Measurements from ENCODE around the gene AOC2. TPM values are rescaled to one million over a fixed set of nuclear protein-coding genes. Genes with fewer than 3 reads are reported as not detected.

The AOC2 gene
- total and polyA plus RNA-seq, 2 of the 13 experiments (the other 11 are each of a cell fraction or from before 2014, with no cell fraction given), result 1.2 to 3.3 TPM

- no peak for TF ChIP-seq ZNF646 (CRISPR knock-in tag; IDR thresholded peaks at IDR 0.05)
- TF ChIP-seq ZFP37 (CRISPR knock-in tag; IDR thresholded peaks at IDR 0.05; ENCODE audit: borderline replicate concordance), result peak; percentile 72; the same call in 1 of the 2 replicates
- peak; percentile 86 for TF ChIP-seq ZNF564 (CRISPR knock-in tag; IDR thresholded peaks at IDR 0.05)
- TF ChIP-seq FOXO4 (CRISPR knock-in tag; conservative IDR thresholded peaks at IDR 0.05), result no peak
- TF ChIP-seq ZNF547 (CRISPR knock-in tag; IDR thresholded peaks at IDR 0.05), result peak; percentile 96
- peak; percentile 95 for TF ChIP-seq ZNF124 (CRISPR knock-in tag; IDR thresholded peaks at IDR 0.05)
- TF ChIP-seq ZNF709 (CRISPR knock-in tag; IDR thresholded peaks at IDR 0.05), result peak; percentile 82; the same call in 1 of the 2 replicates
- no peak for TF ChIP-seq NPAS2 (CRISPR knock-in tag; IDR thresholded peaks at IDR 0.05; ENCODE audit: borderline replicate concordance)
- TF ChIP-seq ZNF512 (CRISPR knock-in tag; IDR thresholded peaks at IDR 0.05), result no peak
- TF ChIP-seq RXRB (CRISPR knock-in tag; IDR thresholded peaks at IDR 0.05; ENCODE audit: borderline replicate concordance), result peak; percentile 83
- TF ChIP-seq CHD2 (IDR thresholded peaks at IDR 0.05; ENCODE audit: low read depth, low read length), result peak; percentile 60
- peak; percentile 91 for TF ChIP-seq MYPOP (CRISPR knock-in tag; IDR thresholded peaks at IDR 0.05)
- peak; percentile 40; the same call in 1 of the 2 replicates for TF ChIP-seq HNF4A (CRISPR knock-in tag; IDR thresholded peaks at IDR 0.05)
- TF ChIP-seq CERS6 (CRISPR knock-in tag; IDR thresholded peaks at IDR 0.05), result no peak
- peak; percentile 83; the same call in 1 of the 2 replicates for TF ChIP-seq KMT2A (CRISPR knock-in tag; IDR thresholded peaks at IDR 0.05)
- TF ChIP-seq TARDBP (CRISPR knock-in tag; IDR thresholded peaks at IDR 0.05), result peak; percentile 91
- TF ChIP-seq FOXM1 (CRISPR knock-in tag; IDR thresholded peaks at IDR 0.05), result no peak
These were observed 45.7 kb upstream of the AOC2 start, which contains the start of the genes CNTD1 and COA3 (continued) for GRCh38 chr17:42798383-42799380.

Measured in HepG2 (cell line).